IMR-90 (cell line): Measurements from ENCODE around the gene SLIT3.

Experiments used
- FOS ChIP-seq: fragments of 150-350 bp; IDR thresholded peaks from 2 replicates; pipeline ENCODE4 v1.6.1; 2016; ENCODE audit warnings: low read depth, low read length
- POLR2A ChIP-seq: IDR thresholded peaks from 2 replicates; pipeline ENCODE4 v1.6.1; 2012; ENCODE audit warnings: mild to moderate bottlenecking, low read depth, low read length
- TF ChIP-seq, protein P1 (sequence below): conservative IDR thresholded peaks from 2 replicates; pipeline ENCODE4 v1.5.1; 2012; ENCODE audit warnings: mild to moderate bottlenecking, low read depth, low read length, improper control_type of control experiment

DNA sequence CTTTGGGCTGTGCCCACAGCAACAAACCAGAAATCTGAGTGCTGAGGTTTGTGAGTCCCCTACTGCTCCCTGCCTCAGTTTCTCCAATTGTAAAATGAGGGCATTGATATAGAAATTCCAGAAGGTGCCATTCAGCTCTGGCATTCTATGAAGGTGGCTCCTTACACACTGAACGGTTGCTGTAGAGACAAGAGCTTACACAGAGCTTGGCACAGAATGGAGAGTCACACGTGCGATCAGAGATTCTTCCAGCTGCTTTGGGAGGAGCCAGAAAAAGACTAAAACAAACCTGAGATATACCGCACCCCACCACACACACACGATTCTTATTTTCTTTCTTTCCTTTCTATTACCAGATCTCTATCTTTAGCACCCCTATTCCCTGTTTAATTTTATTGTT is 122.7 kb downstream of the SLIT3 start:
- TF ChIP-seq, protein P1, sequence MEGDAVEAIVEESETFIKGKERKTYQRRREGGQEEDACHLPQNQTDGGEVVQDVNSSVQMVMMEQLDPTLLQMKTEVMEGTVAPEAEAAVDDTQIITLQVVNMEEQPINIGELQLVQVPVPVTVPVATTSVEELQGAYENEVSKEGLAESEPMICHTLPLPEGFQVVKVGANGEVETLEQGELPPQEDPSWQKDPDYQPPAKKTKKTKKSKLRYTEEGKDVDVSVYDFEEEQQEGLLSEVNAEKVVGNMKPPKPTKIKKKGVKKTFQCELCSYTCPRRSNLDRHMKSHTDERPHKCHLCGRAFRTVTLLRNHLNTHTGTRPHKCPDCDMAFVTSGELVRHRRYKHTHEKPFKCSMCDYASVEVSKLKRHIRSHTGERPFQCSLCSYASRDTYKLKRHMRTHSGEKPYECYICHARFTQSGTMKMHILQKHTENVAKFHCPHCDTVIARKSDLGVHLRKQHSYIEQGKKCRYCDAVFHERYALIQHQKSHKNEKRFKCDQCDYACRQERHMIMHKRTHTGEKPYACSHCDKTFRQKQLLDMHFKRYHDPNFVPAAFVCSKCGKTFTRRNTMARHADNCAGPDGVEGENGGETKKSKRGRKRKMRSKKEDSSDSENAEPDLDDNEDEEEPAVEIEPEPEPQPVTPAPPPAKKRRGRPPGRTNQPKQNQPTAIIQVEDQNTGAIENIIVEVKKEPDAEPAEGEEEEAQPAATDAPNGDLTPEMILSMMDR, result no peak
- TF ChIP-seq POLR2A, result no peak
- TF ChIP-seq FOS, result no peak
